22Rv1 (cell line): ENCODE data around the gene NF1.

ENCODE experiments used
- H3K27ac ChIP-seq: fragments of 450-650 bp; 2 replicates; pipeline ENCODE4 v1.5.1; 2017
- ZFX ChIP-seq: fragments of 450-650 bp; IDR thresholded peaks from 2 replicates; pipeline ENCODE4 v1.6.1; 2017; ENCODE audit warnings: antibody characterized with exemption, borderline replicate concordance
- TF ChIP-seq, protein P1 (sequence below): fragments of 450-650 bp; IDR thresholded peaks from 2 replicates; pipeline ENCODE4 v1.5.1; 2017; ENCODE audit warnings: mild to moderate bottlenecking

NF1 gene

DNA sequence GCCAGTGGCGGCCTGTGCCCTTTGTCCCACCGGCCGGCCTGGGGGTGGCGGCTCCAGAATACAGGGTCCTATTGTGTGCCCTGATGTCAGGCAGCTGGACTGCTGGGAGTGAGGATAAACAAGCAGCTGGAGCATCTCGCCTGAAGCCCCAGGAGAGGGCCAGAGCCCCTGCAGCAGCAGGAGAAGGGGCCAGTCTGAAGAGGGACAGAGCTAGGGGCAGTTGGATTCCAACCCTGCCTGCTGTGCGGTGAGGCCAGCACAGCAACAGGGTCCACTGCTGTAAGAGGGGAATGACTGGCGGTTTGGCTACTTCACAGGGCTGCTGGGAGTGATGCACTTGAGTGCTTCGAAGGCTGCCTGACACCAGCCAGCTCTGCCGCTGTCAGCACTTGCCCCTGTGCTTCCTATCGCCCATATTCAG, 321.7 kb downstream of the NF1 start:
- no peak overlapping the region for H3K27ac ChIP-seq
- TF ChIP-seq ZFX, result no peak

DNA sequence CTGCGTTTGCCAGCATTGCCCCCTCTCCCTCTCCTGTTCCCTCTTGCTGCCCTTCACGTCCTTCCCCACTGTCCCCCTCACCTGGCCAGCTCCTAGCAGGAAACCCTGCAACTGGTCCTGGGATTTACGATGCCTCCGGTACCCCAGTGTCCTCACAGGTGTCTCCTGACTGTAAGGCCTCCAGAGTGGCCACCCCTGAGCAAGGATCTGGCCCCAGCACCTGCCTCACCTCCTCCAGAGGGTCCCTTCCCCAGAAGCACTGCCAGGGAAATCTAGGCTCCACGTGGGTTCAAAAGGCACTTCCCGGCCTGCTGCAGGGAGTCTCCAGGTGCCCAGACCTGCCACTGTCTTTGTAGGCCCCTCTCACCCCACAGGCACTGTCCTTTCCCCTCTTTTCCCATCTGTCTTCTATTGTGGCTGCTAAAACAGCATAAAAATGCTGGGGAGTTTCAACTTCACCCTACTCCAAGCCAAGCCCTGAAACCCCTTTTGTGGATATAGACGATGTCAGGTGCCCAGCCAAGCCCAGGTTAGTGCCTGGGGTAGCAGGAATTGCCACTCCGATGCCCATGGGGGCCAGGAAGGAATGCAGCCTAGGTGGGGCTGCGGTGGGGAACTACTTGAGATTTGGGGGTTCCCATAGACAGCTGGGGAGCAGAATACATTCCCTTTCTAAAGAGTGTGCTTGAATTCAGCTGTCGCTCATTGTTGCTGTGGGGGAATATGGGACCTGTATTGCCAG, 322.4 kb downstream of the NF1 start:
- no peak overlapping the region for H3K27ac ChIP-seq
- no peak for TF ChIP-seq ZFX
- TF ChIP-seq, protein P1, sequence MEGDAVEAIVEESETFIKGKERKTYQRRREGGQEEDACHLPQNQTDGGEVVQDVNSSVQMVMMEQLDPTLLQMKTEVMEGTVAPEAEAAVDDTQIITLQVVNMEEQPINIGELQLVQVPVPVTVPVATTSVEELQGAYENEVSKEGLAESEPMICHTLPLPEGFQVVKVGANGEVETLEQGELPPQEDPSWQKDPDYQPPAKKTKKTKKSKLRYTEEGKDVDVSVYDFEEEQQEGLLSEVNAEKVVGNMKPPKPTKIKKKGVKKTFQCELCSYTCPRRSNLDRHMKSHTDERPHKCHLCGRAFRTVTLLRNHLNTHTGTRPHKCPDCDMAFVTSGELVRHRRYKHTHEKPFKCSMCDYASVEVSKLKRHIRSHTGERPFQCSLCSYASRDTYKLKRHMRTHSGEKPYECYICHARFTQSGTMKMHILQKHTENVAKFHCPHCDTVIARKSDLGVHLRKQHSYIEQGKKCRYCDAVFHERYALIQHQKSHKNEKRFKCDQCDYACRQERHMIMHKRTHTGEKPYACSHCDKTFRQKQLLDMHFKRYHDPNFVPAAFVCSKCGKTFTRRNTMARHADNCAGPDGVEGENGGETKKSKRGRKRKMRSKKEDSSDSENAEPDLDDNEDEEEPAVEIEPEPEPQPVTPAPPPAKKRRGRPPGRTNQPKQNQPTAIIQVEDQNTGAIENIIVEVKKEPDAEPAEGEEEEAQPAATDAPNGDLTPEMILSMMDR, result no peak

DNA sequence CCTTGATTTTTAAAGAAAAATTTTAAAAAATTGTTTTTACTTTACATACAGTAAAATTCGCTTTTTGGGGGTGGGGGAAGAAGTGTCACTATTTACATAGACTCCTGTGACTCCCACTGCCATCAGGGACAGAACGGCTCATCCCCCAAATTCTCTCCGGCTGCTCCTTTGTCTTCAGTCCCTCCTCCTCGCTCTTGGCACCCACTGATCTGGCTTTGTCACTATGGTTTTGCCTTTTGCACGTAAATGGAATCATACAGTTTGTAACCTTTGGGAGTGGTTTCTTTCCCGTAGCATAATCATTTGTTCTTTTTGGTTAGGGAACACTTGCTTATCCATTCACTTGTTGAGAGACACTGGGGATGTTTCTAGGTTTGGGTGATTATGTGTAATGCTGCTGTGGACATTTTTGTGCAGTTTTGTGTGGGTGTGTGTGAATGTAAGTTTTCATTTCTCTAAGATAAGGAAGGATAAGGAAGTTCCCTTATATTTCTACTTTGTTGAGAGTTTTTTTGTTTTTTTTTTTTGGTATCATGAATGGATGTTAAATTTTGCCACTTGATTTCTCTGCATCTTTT, 324.1 kb downstream of the NF1 start:
- TF ChIP-seq, protein P1, result no peak
- no peak for TF ChIP-seq ZFX
- H3K27ac ChIP-seq, result no peak overlapping the region

DNA sequence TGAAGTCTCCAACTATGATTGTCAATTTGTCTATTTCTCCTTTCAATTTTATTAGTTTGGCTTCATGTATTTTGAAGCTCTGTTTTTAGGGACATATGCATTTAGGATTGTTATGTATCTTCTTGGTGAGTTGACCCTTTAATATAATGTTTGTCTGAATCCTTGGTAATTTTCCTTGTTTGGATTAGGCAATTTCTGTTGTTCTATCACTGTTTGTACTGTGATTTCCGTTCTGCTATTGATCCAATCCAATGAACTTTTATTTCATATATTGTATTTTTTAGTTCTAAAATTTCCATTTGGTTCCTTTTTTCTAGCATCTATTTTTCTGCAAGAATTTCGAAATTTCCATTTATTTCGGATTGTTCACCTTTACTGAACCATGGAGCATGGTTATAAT, 327.7 kb downstream of the NF1 start:
- no peak overlapping the region for H3K27ac ChIP-seq
- no peak for TF ChIP-seq ZFX
- TF ChIP-seq, protein P1, result no peak

DNA sequence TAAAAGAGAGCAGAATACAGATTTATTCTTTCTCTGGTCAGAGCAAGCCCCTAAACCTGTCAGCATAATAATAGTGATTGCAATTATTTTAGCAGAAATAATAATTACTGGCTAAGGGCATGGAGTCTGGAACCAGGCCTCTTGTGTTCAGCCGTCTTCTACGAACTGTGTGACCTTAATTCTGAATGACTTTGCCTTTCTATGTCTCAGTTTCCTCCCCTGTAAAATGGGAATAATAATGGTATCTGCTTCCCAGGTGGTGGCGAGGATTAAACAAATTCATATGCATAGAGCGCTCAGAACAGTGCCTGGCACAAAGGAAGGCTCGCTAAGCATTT, 330.1 kb downstream of the NF1 start:
- no peak overlapping the region for H3K27ac ChIP-seq
- TF ChIP-seq ZFX, result no peak
- TF ChIP-seq, protein P1, result no peak

DNA sequence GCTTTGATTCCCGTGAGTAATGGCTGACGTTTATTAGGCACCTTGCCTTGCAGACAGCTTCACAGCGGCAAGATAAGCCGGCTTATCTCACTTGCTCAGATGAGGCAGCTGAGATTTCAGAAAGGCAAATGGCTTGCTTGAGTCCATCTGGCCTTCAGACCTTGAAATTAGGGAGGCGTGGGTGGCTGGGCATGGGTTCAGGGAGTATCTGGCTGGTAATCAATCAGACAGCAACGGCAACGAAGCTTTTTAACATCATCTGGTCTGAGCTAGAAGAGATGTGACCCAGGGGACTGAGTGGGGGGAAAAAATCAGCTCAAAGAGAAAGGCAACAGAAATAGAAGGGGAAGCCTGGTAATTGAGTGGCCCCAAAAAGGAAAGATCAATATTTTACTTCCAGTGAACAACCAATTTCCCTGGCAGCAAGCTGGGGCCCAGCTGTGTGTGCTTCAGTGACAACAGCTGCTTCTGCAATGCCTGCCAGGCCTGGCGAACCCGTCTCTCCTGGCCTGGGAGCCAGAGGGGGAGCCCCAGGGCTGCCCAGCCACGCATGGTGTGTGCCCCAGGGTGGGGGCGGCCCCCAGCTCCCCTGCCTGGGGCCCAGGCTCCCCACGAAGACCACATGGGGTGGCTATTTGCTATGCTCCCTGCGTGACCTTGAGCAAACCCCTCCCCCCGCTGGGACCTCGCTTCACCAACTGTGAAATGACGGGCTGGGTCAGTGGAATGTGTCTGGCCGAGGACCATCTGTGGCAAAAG, 330.7 kb downstream of the NF1 start:
- H3K27ac ChIP-seq, result no peak overlapping the region

More for the DNA sequence above, 330.7 kb downstream of the NF1 start:
- no peak for TF ChIP-seq ZFX
- TF ChIP-seq, protein P1, result no peak
